Endothelial cell of umbilical vein (primary cell): ENCODE data around the gene ALAD.

ENCODE experiments used
- CTCF ChIP-seq, 2 donors: IDR thresholded peaks; 1 replicate in 1 of 2; 2 replicates in 1 of 2; pipeline ENCODE4 v1.5.1; 2011; ENCODE audit warnings: low read length in 2 of 2, mild to moderate bottlenecking in 2 of 2, moderate library complexity in 2 of 2, control low read depth in 1 of 2, inconsistent platforms in 1 of 2, low read depth in 1 of 2; ENCODE audit not compliant: insufficient read depth in 1 of 2; ENCODE audit errors: extremely low read depth in 1 of 2
- EZH2 ChIP-seq: IDR thresholded peaks from 2 replicates; pipeline ENCODE4 v1.6.1; 2012; ENCODE audit warnings: borderline replicate concordance, low read depth, mild to moderate bottlenecking, moderate library complexity, low read length, inconsistent platforms; ENCODE audit not compliant: severe bottlenecking
- POLR2A ChIP-seq: IDR thresholded peaks from 2 replicates; pipeline ENCODE4 v1.6.1; 2012; ENCODE audit warnings: low read depth, mild to moderate bottlenecking, control low read depth, low read length

GRCh38 chr9:113426701-113427100 is 25.6 kb upstream of the ALAD start:
- no peak for TF ChIP-seq CTCF (IDR thresholded peaks at IDR 0.05; ENCODE audit: extremely low read depth in 1 of 2, insufficient read depth in 1 of 2, low read depth in 1 of 2, low read length in 2 of 2)
- TF ChIP-seq POLR2A = no peak
- no peak for TF ChIP-seq EZH2
